Choroid plexus epithelial cell (primary cell): ENCODE data around the gene ACSM2B.
"Not testable (repeated sequence)": the region's sequence is repeated elsewhere in the genome, so short reads cannot be mapped to it uniquely, and the experiment has no call there.

Experiments
- DNase-seq: peaks from one replicate; pipeline ENCODE4 v3.0.0-alpha.2; 2010; ENCODE audit warnings: low read depth
- H3K4me3 ChIP-seq: 2 replicates; pipeline ENCODE4 v1.5.1; 2011; ENCODE audit warnings: low read depth, mild to moderate bottlenecking, control low read depth, low read length, moderate library complexity
- TF ChIP-seq, protein P1 (sequence below): conservative IDR thresholded peaks from 2 replicates; pipeline ENCODE4 v1.5.1; 2011; ENCODE audit warnings: low read depth, mild to moderate bottlenecking, control low read depth, inconsistent platforms, low read length, moderate library complexity

ACSM2B gene, protein sequence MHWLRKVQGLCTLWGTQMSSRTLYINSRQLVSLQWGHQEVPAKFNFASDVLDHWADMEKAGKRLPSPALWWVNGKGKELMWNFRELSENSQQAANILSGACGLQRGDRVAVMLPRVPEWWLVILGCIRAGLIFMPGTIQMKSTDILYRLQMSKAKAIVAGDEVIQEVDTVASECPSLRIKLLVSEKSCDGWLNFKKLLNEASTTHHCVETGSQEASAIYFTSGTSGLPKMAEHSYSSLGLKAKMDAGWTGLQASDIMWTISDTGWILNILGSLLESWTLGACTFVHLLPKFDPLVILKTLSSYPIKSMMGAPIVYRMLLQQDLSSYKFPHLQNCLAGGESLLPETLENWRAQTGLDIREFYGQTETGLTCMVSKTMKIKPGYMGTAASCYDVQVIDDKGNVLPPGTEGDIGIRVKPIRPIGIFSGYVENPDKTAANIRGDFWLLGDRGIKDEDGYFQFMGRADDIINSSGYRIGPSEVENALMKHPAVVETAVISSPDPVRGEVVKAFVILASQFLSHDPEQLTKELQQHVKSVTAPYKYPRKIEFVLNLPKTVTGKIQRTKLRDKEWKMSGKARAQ

DNA sequence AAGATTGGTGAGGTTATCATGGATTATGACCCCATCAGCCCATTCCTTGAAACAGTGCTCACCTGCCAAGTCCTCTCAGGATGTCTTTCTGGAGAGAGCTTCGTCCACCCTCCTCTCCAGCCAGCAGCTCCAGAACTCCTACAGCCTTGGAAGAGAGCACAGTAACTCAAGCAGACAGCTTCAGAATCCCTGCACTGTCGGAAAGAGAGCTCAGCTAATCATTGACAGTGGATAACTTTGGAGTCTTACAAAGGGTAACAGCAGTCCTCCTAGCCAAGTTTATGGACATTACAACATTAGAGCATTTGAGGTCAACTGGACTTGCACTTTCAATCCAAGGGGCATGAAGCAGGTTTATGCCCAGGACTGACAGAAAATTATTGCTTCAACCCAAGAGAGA is at the start of gene ACSM2B:
Gene ACSM2B, minus strand, starts transcription at position 223 of the 400 bp plus-strand sequence. CDS start 11,522 bp downstream, outside the sequence.
- not testable (repeated sequence) for DNase-seq, H3K4me3 ChIP-seq

DNA sequence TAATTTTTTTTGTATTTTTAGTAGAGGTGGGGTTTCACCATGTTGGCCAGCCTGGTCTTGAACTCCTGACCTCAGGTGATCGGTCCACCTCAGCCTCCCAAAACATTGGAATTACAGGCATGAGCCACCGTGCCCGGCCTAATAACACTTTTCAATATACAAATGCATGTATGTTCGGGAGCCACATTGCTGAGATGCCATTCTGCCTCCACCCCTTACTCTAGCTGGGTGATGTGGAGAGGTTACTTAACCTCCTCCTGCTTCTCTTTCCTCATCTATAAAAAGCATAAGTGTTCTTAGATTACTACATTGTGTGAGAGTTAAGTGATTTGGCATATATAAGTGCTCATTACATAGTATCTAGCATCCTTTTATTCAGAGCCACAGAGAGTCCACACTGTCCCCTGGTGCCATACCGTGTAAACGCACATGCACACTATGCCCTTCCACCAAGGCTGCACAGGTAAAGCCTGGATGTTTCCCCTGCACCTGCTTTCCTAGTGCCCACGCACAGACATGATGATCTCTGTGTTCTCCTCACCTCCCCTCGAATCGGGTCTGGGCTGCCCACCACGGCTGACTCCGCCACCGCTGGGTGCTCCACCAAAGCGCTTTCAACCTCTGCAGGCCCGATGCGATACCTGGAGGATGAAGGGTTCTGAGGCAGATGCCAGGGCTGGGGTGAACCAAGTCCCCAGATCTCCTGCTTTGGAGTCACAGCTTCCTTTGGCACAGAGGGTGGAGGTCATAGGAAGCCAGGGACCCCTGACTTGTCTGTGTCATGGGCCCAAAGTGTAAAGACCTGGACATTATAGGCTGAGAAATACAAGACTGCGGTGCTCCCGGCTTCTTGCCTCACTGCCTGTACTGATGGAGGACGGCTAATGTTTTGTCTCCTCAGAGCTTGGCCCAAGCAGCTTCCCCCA is 49.0 kb upstream of the ACSM2B start:
- TF ChIP-seq, protein P1, sequence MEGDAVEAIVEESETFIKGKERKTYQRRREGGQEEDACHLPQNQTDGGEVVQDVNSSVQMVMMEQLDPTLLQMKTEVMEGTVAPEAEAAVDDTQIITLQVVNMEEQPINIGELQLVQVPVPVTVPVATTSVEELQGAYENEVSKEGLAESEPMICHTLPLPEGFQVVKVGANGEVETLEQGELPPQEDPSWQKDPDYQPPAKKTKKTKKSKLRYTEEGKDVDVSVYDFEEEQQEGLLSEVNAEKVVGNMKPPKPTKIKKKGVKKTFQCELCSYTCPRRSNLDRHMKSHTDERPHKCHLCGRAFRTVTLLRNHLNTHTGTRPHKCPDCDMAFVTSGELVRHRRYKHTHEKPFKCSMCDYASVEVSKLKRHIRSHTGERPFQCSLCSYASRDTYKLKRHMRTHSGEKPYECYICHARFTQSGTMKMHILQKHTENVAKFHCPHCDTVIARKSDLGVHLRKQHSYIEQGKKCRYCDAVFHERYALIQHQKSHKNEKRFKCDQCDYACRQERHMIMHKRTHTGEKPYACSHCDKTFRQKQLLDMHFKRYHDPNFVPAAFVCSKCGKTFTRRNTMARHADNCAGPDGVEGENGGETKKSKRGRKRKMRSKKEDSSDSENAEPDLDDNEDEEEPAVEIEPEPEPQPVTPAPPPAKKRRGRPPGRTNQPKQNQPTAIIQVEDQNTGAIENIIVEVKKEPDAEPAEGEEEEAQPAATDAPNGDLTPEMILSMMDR: no peak
- no peak overlapping the region for H3K4me3 ChIP-seq
- DNase-seq: no peak

DNA sequence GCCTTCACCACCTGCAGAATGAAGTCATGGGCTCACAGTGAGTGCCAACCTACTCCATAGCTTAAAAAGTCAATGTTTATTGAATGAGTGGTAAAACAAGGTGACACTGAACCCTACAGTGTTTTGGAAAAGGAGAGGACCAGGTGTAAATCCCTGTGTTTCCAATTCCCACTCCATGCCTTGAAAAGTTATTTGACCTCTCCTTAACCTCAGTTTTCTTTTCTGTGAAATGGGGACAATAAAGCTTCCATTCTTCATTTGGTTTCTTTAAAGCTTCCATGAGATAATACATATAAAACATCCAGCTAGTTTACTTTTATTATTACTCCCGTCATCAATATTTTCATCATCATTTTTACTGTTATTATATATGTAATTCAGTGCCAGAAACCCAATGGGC is 48.0 kb upstream of the ACSM2B start:
- TF ChIP-seq, protein P1: no peak
- DNase-seq: no peak
- H3K4me3 ChIP-seq: no peak overlapping the region

DNA sequence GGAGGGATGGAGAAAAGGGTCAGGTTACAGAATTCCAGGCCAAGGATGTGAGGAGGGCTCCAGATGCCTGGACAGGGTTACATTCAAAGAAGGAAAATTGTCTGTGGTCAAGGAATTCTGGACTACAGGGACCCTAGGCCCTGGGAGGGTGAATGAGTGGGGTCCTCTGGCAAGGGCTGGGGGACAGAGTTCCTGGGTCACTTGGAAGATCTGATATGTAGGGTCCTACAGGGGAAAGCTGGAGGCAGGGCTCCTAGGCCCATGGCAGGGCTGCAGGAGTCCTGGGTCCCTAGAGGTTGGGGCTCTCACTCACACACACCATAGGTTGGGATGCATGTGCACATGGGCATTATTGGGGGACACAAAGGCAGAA is 46.3 kb upstream of the ACSM2B start:
- no peak overlapping the region for H3K4me3 ChIP-seq
- TF ChIP-seq, protein P1: no peak
- no peak for DNase-seq

DNA sequence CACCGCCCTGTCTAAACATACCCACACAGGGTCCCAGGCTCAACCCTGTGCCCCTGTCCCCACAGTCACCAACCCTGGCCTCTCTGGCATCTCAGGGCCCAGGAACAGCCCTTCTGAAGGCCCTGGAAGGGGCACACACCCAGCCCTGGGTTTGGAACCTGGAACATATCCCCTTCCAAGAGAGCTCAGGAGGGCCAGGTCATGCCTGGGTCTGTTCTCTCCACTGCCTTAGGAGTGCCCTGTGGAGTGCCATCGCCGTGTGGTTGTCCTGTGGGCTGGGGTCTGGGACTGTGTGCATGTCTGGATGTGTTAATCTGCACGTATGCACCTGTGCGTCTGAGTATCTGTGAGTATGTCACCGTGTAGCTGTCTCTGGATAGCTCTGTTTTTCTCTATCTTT is 45.2 kb upstream of the ACSM2B start:
- TF ChIP-seq, protein P1: no peak
- DNase-seq: no peak
- no peak overlapping the region for H3K4me3 ChIP-seq

DNA sequence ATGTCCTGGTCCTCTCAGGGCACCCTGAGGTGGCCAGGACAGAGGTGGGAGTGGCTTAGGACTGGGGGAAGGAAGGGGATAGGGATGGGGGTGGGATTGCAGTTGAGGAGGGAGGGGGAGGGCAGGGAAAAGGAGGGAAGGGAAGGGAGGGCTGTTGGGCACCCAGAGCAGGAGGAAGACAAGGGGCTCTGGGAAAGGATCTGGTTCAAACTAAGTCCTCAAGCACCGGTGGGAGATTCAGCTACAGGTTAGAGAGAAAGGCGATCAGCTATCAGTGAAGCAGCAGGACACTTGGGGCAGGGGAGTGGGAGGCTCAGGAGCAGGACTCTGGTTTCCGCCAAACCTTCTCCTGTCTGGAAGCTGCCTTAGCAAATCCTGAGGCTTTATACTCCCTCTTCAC is 44.6 kb upstream of the ACSM2B start:
- TF ChIP-seq, protein P1: no peak
- no peak for DNase-seq
- H3K4me3 ChIP-seq: no peak overlapping the region

DNA sequence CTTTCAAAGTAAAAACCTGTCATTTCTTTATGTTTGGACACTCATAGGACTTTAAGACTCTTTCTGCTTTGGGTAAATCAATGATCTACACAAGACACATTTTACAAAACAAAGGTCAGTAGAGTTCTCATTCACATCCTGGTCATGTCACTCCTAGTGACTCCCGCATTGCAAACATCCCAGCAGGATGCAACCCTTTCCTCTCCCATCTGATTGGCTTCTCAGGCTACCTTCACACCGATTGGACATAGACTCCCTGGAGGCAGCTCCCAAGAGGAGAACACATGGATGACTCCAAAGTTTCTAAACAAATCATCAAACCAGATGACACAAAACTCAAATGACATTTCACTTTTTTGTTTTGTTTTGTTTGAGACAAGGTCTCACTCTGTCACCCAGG is 43.8 kb upstream of the ACSM2B start:
- no peak overlapping the region for H3K4me3 ChIP-seq
- DNase-seq: no peak
- TF ChIP-seq, protein P1: no peak
